C4-2B (cell line): ENCODE results near the gene TLNRD1.

ENCODE experiments used
- H3K27ac ChIP-seq: fragments of 450-650 bp; 2 replicates; pipeline ENCODE4 v1.5.1; 2017
- CTCF ChIP-seq: fragments of 450-650 bp; conservative IDR thresholded peaks from 2 replicates; pipeline ENCODE4 v1.5.1; 2017; ENCODE audit warnings: mild to moderate bottlenecking
- ZFX ChIP-seq: fragments of 450-650 bp; IDR thresholded peaks from 2 replicates; pipeline ENCODE4 v1.6.1; 2017

Gene TLNRD1

GRCh38 chr15:80989518-80990478 is 10.9 kb upstream of the TLNRD1 start, which contains the start of gene MESD:
Gene MESD (minus strand): TSS chr15:80989819. CDS start chr15:80989791, 28 bp downstream.
- H3K27ac ChIP-seq: peak within 1 kb of the TSS; percentile 81
- TF ChIP-seq ZFX: peak; percentile 51; the same call in 1 of the 2 replicates
- no peak for TF ChIP-seq CTCF

GRCh38 chr15:80990955-80991354 is 9.8 kb upstream of the TLNRD1 start:
- H3K27ac ChIP-seq: no peak overlapping the region
- TF ChIP-seq CTCF: no peak
- TF ChIP-seq ZFX: no peak

GRCh38 chr15:80991421-80991820 is 9.3 kb upstream of the TLNRD1 start:
- no peak overlapping the region for H3K27ac ChIP-seq
- TF ChIP-seq CTCF: no peak
- TF ChIP-seq ZFX: no peak

- TF ChIP-seq ZFX: no peak
- no peak for TF ChIP-seq CTCF
- H3K27ac ChIP-seq: no peak overlapping the region
Measured at GRCh38 chr15:80992006-80992405, 8.7 kb upstream of the TLNRD1 start.

- H3K27ac ChIP-seq: no peak overlapping the region
- TF ChIP-seq ZFX (no peak), CTCF (no peak)
Measured at GRCh38 chr15:80992441-80992840, 8.3 kb upstream of the TLNRD1 start.

GRCh38 chr15:80996247-80996646 is 4.5 kb upstream of the TLNRD1 start:
- TF ChIP-seq CTCF: peak; percentile 73
- TF ChIP-seq ZFX: no peak
- H3K27ac ChIP-seq: no peak overlapping the region

- TF ChIP-seq ZFX: no peak
- TF ChIP-seq CTCF: no peak
- no peak overlapping the region for H3K27ac ChIP-seq
Measured at GRCh38 chr15:80997692-80998091, 3.0 kb upstream of the TLNRD1 start.
